Heart left ventricle (tissue), 16 donors: Measurements from ENCODE around the gene DIRAS2. TPM values are rescaled to one million over a fixed set of nuclear protein-coding genes. Genes with fewer than 3 reads are reported as not detected.

ENCODE experiments used
- ATAC-seq, 4 donors: fragments of 200-7000 bp; cut with Tn5 transposase; one replicate each; pipeline ENCODE4 v1.9.1; 2020 to 2022; ENCODE audit warnings: moderate library complexity in 4 of 4, mild to moderate bottlenecking in 3 of 4, moderate number of reproducible peaks in 1 of 4
- DNase-seq, 5 donors: peaks; one replicate each; pipeline ENCODE4 v3.0.0-alpha.2; 2020
- H3K27ac ChIP-seq, 12 donors: fragments of 200-600 bp; sonication (generic) in 4 of 12; one replicate each; pipeline versions ENCODE4 v1.5.0 to v1.8.0; 2016 to 2022; ENCODE audit warnings: mild to moderate bottlenecking in 2 of 12
- H3K27me3 ChIP-seq, 9 donors: fragments of 200-600 bp; sonication (generic) in 2 of 9; one replicate each; pipeline versions ENCODE4 v1.5.1 to v1.8.0; 2016 to 2022; ENCODE audit warnings: mild to moderate bottlenecking in 3 of 9
- H3K36me3 ChIP-seq, 9 donors: fragments of 200-600 bp; sonication (generic) in 2 of 9; one replicate each; pipeline versions ENCODE4 v1.5.0 to v1.8.0; 2018 to 2022; ENCODE audit warnings: mild to moderate bottlenecking in 2 of 9
- H3K4me1 ChIP-seq, 12 donors: fragments of 200-600 bp; sonication (generic) in 4 of 12; one replicate each; pipeline versions ENCODE4 v1.5.0 to v1.8.0; 2016 to 2022; ENCODE audit warnings: mild to moderate bottlenecking in 3 of 12
- H3K4me3 ChIP-seq, 12 donors: fragments of 200-600 bp; sonication (generic) in 4 of 12; one replicate each; pipeline versions ENCODE4 v1.5.0 to v1.8.0; 2017 to 2022; ENCODE audit warnings: mild to moderate bottlenecking in 9 of 12, moderate library complexity in 4 of 12
- H3K9me3 ChIP-seq, 12 donors: fragments of 200-600 bp; sonication (generic) in 4 of 12; one replicate each; pipeline versions ENCODE4 v1.5.0 to v1.8.0; 2016 to 2022; ENCODE audit warnings: mild to moderate bottlenecking in 1 of 12
- POLR2A ChIP-seq, 2 donors: fragments of 450-650 bp; IDR thresholded peaks; one replicate each; pipeline ENCODE4 v1.6.1; 2017; ENCODE audit warnings: antibody characterized with exemption in 2 of 2, mild to moderate bottlenecking in 2 of 2, moderate library complexity in 2 of 2
- WGBS, 4 donors: extraction: QIAGEN DNeasy Blood & Tissue Kit in 2 of 4; methylation state at CpG; one replicate each; pipeline versions ENCODE4 v1.1.5 to v1.1.7; 2013 to 2018; 5-methylcytosine and 5-hydroxymethylcytosine counted together
- intact Hi-C, 10 donors: fragments of 100-400 bp; cut with DNase I; formaldehyde crosslinking; loops; one replicate each; pipeline versions ENCODE4 v1.11.1 to v1.14.2; 2022
- polyA plus RNA-seq, 2 donors: library from polyadenylated mRNA; stranded (reverse); fragments of 200-250 nt; gene quantifications; one replicate each; pipeline ENCODE4 v1.2.3, GENCODE V29; 2013
- total RNA-seq, 9 donors: library from RNA; depleted of rRNA in 2 of 9; stranded (reverse); fragments of >200 nt in 2 of 9; fragmentation: NEBNext Ultra II Directional in 3 of 9; extraction: Animal tissue kit (Norgen Biotek cat#: 25700) in 3 of 9; gene quantifications; one replicate each; pipeline versions ENCODE4 v1.1.0 to v1.2.4, GENCODE V29; 2016 to 2023
- TF ChIP-seq, protein P1 (sequence below), 12 donors: fragments of 200-600 bp; sonication (generic) in 4 of 12; IDR thresholded peaks; one replicate each; pipeline versions ENCODE4 v1.5.0 to v1.8.0; 2018 to 2022; ENCODE audit warnings: antibody characterized with exemption in 12 of 12, mild to moderate bottlenecking in 5 of 12
- donor health status: ischemic (EF 13 %, LVEDD 7.1; RV severe dilation, severe dysfunction).
- donor health status: healthy with polysubstance abuse.
- donor health status: DM: no; HTN: yes; CAD: no.
- donor health status: DM: no; HTN: no; CAD: no.
- donor health status: ischemic (EF 25% LVEDD 6.9; RV normal size, moderate dysfunction).
- donor health status: ischemic (EF 25% LVEDD 5.7; RV mildly dilated, moderate dysfunction).
- donor health status: healthy.
- donor health status: DM: yes; HTN: yes; CAD: no.
- donor health status: ischemic (EF 35%, LVEDD 5.7; RV mildly dilated, moderate dysfunction).
- donor health status: nonischemic (EF 11% LVEDD 7.7; RV severe dilation, severe dysfunction).
- donor health status: DM: yes; HTN: yes; CAD: no.
- donor health status: PGD.
- donor health status: ischemic (EF 29% LVEDD 5.4; RV normal size, mild dysfunction).
- donor health status: nonischemic (EF 23%, LVEDD 6.1; RV moderate dilation, normal function).

Gene DIRAS2
- total and polyA plus RNA-seq, 11 donors = 0.09 to 0.96 (median 0.15) TPM; not detected in 7

DNA sequence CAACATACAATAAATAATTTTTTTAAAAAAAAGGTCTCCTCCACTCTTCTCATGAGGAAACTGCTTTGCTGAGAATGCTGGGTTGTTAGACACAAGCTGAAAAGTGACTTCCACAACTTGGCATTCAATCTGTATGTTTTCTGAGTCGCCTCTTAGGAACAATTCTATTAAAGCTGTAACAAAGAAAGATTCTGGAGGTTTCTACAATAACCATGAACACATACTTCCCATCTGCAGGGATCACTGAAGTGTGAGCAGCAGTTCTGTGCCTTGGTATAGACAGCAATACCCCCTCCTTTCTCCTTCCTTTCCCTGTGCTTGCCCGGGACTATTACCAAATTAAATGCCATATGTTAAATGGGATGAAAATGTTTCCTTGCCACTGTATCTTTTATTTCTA, 1.5 kb downstream of the DIRAS2 start:
- ATAC-seq (no peak), DNase-seq (no peak)
- no peak overlapping the region for H3K27ac ChIP-seq
- H3K36me3 ChIP-seq = no peaks in the 10 kb centered on the region
- H3K9me3 ChIP-seq = no peaks in the 10 kb centered on the region
- TF ChIP-seq POLR2A (IDR thresholded peaks at IDR 0.05) = no peak
- TF ChIP-seq, protein P1, sequence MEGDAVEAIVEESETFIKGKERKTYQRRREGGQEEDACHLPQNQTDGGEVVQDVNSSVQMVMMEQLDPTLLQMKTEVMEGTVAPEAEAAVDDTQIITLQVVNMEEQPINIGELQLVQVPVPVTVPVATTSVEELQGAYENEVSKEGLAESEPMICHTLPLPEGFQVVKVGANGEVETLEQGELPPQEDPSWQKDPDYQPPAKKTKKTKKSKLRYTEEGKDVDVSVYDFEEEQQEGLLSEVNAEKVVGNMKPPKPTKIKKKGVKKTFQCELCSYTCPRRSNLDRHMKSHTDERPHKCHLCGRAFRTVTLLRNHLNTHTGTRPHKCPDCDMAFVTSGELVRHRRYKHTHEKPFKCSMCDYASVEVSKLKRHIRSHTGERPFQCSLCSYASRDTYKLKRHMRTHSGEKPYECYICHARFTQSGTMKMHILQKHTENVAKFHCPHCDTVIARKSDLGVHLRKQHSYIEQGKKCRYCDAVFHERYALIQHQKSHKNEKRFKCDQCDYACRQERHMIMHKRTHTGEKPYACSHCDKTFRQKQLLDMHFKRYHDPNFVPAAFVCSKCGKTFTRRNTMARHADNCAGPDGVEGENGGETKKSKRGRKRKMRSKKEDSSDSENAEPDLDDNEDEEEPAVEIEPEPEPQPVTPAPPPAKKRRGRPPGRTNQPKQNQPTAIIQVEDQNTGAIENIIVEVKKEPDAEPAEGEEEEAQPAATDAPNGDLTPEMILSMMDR (IDR thresholded peaks at IDR 0.05) = no peak
- 56 to 66% (median 58%) methylated on average over 2 of the region's 2 CpGs for WGBS, 4 donors
- no peak overlapping the region for H3K4me3 ChIP-seq
- peaks cover 0 to 53% (median 5%) of the 10 kb centered on the region in 9 donors for H3K27me3 ChIP-seq
- H3K4me1 ChIP-seq = peaks cover 0 to 10% (median 0%) of the 10 kb centered on the region in 12 donors
- intact Hi-C loops = loop anchor here in 1 of 10 donors (10.0 kb wide), 1 partner anchor 1046 kb away; no protein-coding TSS in a partner anchor

DNA sequence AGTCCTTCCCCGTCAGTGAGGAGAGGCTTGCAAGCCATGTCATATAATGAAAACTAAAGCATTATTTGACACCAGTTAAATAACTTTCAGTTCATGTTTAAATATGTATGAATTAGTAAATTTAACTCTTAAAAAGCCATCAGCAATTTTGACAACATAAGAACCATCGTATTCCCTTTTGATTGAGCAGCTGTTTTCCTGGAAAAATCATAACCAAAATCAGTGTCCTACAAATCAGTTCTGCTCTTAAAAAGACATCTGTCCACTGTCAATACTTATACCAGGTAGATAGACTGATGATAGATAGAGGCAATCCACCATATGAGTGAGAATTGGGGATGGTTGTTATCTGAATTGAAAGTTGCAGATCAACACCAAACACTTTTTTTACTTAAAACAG, 2.3 kb downstream of the DIRAS2 start:
- H3K9me3 ChIP-seq = no peaks in the 10 kb centered on the region
- peaks cover 0 to 10% (median 0%) of the 10 kb centered on the region in 12 donors for H3K4me1 ChIP-seq
- no peak overlapping the region for H3K27ac ChIP-seq
- DNase-seq = no peak
- ATAC-seq = no peak
- H3K36me3 ChIP-seq = no peaks in the 10 kb centered on the region
- intact Hi-C loops = loop anchor here in 1 of 10 donors (10.0 kb wide), 1 partner anchor 1046 kb away; no protein-coding TSS in a partner anchor
- H3K27me3 ChIP-seq = peaks cover 0 to 53% (median 5%) of the 10 kb centered on the region in 9 donors
- 78 to 84% (median 82%) methylated on average over 2 of the region's 2 CpGs for WGBS, 4 donors
- no peak for TF ChIP-seq POLR2A (IDR thresholded peaks at IDR 0.05)
- TF ChIP-seq, protein P1 (IDR thresholded peaks at IDR 0.05) = no peak
- H3K4me3 ChIP-seq = no peak overlapping the region

DNA sequence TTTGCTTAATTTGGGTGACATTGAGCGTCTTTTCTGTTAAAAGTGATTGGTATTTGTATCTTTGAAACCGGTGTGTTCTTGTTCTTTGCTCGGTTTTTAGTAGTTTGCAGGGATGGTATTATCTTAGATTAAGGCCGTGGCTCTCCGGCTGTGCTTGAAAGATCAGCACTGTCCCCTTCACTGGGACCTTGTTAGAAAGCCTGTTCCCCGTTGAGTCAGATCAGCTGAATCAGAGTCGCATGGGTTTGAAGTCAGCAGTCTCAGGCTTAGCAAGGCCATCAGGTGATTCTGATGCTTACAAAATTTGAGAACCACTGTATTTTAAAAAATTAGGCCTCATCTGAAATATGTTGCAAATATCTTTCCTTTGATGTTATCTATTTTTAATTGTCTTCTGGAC, 5.0 kb downstream of the DIRAS2 start:
- no peaks in the 10 kb centered on the region for H3K36me3 ChIP-seq
- intact Hi-C loops = no loop called here
- H3K9me3 ChIP-seq = no peaks in the 10 kb centered on the region
- H3K27ac ChIP-seq = no peak overlapping the region
- WGBS, 4 donors = 82 to 91% (median 86%) methylated on average over 7 of the region's 7 CpGs
- H3K4me3 ChIP-seq = no peak overlapping the region
- no peak for TF ChIP-seq POLR2A (IDR thresholded peaks at IDR 0.05)
- TF ChIP-seq, protein P1 (IDR thresholded peaks at IDR 0.05) = no peak
- ATAC-seq = no peak
- DNase-seq = no peak
- peaks cover 0 to 6% (median 0%) of the 10 kb centered on the region in 12 donors for H3K4me1 ChIP-seq
- H3K27me3 ChIP-seq = peaks cover 0 to 30% (median 3%) of the 10 kb centered on the region in 9 donors

DNA sequence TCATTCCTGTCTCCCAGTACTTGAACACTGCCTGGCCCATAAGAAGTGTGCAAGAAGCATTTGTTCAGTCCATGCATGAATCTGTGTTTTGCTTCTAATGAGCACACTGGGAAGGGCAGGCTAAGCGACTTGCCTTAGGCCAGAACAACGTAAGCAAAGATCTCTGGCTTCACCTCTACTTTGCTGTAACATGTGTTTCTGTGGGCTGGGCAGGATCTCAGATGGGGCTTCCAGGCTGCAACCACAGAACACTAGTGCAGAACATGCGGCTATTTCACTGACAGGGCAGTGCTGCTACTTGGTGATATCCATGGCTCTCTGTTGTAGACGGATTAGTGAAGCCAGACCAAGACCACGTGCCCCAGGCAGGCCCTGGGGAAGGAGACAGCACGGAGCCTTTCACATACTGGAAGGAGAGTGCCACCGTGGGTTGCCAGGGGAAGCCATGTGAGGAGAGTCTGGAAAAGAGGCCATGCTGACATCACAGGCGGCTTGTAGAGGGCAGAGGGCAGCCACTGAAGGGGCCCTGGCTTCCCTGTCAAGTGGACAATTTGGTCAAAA, 9.9 kb downstream of the DIRAS2 start:
- no peaks in the 10 kb centered on the region for H3K4me1 ChIP-seq
- intact Hi-C loops = no loop called here
- WGBS, 4 donors = 70 to 77% (median 73%) methylated on average over 8 of the region's 8 CpGs

More for the DNA sequence above, 9.9 kb downstream of the DIRAS2 start:
- Histone ChIP-seq H3K27me3 (peaks cover 0 to 8% (median 0%) of the 10 kb centered on the region in 9 donors), H3K9me3 (no peaks in the 10 kb centered on the region), H3K36me3 (no peaks in the 10 kb centered on the region), H3K27ac (no peak overlapping the region), H3K4me3 (no peak overlapping the region)
- DNase-seq = no peak
- no peak for TF ChIP-seq POLR2A (IDR thresholded peaks at IDR 0.05)
- TF ChIP-seq, protein P1 (IDR thresholded peaks at IDR 0.05) = no peak
- ATAC-seq = no peak
